Activated T-cell treated with anti-CD3 and anti-CD28 coated beads for 48 hours (primary cell): ENCODE results near the gene TAF6L.
"Not testable (repeated sequence)": the region's sequence is repeated elsewhere in the genome, so short reads cannot be mapped to it uniquely, and the experiment has no call there.

ENCODE experiments used
- DNase-seq: peaks from one replicate; pipeline ENCODE4 v3.0.0-alpha.2; 2020; ENCODE audit warnings: low read depth

TAF6L gene, protein sequence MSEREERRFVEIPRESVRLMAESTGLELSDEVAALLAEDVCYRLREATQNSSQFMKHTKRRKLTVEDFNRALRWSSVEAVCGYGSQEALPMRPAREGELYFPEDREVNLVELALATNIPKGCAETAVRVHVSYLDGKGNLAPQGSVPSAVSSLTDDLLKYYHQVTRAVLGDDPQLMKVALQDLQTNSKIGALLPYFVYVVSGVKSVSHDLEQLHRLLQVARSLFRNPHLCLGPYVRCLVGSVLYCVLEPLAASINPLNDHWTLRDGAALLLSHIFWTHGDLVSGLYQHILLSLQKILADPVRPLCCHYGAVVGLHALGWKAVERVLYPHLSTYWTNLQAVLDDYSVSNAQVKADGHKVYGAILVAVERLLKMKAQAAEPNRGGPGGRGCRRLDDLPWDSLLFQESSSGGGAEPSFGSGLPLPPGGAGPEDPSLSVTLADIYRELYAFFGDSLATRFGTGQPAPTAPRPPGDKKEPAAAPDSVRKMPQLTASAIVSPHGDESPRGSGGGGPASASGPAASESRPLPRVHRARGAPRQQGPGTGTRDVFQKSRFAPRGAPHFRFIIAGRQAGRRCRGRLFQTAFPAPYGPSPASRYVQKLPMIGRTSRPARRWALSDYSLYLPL

DNA sequence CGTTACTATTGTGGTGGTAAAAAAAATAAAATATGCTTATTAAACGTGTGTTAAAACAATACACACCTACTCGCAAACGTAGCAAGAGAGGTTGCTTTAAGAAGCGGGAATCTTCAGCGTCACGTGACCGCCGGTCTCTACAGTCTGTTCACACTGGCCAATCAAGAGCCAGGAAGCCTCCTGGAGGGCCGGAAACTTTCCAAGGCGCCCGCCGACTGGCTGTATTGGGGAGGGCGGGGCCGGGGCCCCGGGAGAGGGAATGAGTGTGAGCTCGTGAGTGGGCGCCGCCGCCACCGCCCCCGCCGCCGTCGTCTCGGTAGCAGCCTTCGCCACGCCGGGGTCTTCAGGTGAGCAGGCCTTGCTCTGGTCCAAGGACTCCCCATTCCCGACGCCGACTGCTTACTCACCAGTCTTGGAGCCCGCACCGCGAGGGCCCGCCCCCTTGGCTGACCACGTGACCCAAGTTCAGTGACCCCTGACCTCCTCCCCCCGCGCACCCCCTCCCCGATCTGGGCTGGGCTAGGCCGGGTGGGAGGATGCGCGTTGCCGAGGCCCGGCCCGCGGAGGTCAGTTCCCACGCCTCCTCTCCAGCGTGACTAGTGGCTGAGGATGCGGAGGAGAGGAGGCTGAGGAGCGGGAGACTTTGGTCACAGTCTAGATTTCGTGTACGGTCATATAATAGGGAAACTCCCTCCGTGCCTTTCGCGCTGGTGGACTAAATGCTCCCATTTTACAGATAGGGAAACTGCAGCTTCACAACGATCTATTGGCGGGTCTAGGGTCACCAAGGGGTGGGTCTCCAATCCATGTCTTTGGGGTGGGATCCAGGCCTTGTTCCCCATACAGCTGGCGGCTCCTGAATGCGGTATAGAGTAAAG lies at the start of gene TAF6L:
Gene TAF6L, plus strand, starts transcription at position 253 of the 878 bp plus-strand sequence. CDS start 4,388 bp downstream, outside the sequence.
- peak; percentile 96 for DNase-seq

GRCh38 chr11:62721994-62722393 lies 49.2 kb upstream of the TAF6L start:
- no peak for DNase-seq

- no peak for DNase-seq
Measured at GRCh38 chr11:62724171-62724570, 47.0 kb upstream of the TAF6L start.

DNA sequence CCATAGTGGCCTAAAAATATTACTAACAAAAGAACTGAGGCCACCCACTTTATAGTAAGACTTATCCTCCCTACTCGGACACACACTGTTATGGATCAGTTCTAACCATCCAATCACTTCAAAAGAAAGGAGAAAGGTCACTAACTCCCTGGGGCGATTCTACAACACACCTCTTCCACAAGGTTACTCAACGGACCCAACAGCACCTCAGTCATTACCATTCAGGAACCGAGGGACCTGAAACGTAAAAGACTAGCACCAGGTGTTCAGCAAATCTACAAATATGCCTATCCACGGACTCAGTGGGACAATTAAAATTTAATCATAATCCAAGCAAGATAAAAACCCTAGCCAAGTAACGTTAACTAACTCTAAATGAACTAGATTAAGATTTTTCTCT lies 45.5 kb upstream of the TAF6L start:
- DNase-seq = no peak

DNA sequence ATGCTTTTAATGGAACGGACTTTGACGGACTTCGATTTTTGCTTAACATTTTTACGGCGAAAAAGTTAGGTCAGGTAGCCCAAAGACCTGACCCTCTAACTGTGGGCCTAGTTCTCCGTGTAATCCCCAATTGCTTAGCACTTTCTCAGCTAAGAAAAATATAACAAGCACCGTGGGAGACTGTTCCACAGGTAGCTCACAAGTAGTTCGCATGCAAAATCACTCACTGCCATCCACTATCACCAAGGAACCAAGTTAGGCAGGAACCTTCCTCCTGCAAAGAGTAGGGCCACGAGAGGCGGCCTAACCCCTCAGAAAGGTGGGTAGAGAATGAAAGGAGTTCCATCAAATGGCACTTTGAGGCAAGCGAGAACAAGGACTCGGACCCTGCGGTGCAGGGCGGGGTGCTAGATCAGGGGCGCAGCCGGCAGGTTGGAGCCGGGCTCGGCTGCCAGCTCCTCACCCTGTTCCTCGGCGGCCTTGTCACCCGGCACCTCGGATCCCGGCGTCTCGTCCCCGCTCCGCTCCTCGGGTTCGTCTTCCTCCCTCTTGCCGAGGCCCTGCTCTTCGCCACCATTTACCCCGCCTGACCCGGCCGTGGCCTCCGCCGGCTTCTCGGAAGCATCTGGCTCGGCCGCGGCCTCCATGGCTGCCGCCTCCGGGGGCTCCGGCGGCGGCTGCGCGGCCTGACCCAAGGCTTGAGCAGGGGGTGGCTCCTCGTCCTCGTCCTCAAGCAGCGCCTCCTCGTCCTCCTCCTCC lies 44.9 kb upstream of the TAF6L start:
- peak; percentile 12 for DNase-seq

- DNase-seq = no peak
Measured at GRCh38 chr11:62726915-62727164, 44.4 kb upstream of the TAF6L start.

DNA sequence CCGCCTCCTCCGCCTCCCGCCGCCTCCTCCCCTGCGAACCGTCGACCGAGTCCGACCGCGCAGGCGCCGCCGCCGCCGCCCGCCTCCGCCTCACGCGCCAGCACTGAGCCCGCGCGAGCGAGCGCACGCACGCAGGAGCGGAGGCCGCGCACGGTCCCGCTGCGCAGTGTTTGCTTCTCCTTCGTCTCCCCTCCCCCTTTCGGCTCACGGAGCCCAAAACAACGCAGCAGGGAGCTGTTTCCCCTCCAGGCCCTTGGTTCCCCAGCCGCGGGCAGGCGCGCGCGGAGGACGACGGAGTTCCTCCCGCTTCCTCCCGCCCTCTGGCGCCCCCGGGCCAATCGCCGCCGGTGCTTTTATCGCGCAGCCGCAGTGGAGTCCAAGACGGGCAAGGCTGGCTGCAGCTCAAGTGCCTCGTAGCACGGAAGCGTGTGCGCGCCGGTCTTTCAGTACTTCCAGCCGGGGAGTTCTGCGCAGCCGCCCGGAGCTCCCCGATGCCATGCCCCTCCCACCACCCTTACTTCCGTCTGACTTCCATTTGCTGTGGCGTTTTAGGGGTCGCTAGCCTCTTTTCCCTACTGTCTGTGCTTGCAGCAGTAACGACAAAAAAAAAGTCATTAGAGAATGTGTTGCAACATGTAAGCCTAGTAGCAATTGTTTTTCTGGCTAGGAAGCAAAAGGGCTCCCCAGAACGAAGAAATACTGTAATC lies 43.9 kb upstream of the TAF6L start, which contains the start of gene HNRNPUL2:
Gene HNRNPUL2, minus strand, starts transcription at position 293 of the 707 bp plus-strand sequence. CDS start 301 bp downstream, outside the sequence.
- peak; percentile 99 for DNase-seq

GRCh38 chr11:62727872-62728170 lies 43.4 kb upstream of the TAF6L start:
- peak; percentile 74 for DNase-seq

- DNase-seq = peak; percentile 76
Measured at GRCh38 chr11:62728171-62728988, 42.8 kb upstream of the TAF6L start, which contains the start of gene TTC9C. Gene TTC9C, plus strand, starts transcription at chr11:62728486. Its CDS starts 363 bp downstream, at chr11:62728849.

GRCh38 chr11:62730076-62730475 lies 41.1 kb upstream of the TAF6L start:
- not testable (repeated sequence) for DNase-seq

DNA sequence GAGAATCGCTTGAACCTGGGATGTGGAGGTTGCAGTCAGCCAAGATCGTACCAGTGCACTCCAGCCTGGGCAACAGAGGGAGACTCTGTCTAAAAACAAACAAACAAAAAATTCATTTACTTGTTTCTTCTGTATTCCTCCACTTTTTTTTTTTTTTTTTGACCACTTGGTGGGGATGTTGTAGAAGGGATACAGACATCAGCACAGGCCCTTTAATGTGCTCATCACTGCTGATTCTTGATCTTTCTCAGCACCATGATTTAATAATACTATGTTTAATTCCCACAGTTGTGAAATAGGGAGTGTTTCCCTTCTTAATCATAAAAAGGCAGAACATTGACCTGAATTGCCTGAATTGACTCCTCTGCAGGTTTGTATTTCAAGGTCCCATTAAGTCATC lies 38.4 kb upstream of the TAF6L start:
- DNase-seq = no peak

DNA sequence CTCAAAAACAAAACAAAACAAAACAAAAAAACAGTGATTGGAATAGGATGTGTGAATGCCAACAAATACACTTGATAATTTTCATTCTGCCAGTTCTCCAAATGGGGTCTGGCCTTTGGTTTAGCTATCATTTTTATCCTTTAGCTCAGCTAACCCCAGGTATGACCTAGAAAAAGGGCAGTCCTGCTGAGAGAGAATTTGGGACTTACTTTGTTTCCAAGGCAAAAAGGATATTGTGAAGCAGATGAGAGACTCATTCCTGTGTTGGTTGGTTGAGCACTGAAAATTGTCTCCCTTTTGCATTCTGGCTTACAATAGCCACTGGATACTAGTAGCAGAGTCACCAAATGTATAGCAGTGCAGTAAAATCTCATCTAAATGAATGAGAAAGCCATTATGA lies 34.0 kb upstream of the TAF6L start:
- no peak for DNase-seq

- DNase-seq = no peak
Measured at GRCh38 chr11:62747475-62748160, 23.6 kb upstream of the TAF6L start.

GRCh38 chr11:62749931-62750330 lies 21.3 kb upstream of the TAF6L start:
- DNase-seq = not testable (repeated sequence)

DNA sequence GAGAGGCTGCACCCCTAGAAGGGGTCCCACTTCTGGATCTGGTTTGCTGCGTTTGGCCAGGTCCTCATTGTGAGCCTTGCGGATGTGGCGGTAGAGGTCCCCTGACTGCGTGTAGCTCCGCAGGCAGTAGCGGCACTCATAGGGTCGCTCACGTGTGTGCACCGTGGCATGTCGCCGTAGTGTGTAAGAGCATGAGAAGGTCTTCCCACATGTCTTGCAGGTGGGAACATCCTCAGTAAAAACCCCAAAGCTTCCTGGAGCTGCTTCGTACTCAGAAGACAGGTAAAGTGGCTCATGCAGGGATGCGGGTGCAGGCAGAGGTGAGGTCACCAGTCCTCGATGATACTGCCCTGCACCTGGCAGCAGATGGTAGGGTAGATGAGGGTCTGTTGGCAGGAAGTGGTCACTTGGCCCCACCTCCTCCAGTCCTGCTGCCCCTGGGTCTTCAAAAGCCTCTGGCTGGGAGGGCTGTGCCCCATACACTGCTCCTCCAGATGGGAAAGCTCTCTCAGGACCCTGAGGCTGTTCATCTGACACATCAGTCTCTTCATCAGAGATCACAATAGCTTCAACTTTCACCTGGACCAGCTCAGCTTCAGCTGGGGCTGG lies 18.9 kb upstream of the TAF6L start:
- no peak for DNase-seq

GRCh38 chr11:62752994-62753735 lies 18.0 kb upstream of the TAF6L start:
- no peak for DNase-seq

DNA sequence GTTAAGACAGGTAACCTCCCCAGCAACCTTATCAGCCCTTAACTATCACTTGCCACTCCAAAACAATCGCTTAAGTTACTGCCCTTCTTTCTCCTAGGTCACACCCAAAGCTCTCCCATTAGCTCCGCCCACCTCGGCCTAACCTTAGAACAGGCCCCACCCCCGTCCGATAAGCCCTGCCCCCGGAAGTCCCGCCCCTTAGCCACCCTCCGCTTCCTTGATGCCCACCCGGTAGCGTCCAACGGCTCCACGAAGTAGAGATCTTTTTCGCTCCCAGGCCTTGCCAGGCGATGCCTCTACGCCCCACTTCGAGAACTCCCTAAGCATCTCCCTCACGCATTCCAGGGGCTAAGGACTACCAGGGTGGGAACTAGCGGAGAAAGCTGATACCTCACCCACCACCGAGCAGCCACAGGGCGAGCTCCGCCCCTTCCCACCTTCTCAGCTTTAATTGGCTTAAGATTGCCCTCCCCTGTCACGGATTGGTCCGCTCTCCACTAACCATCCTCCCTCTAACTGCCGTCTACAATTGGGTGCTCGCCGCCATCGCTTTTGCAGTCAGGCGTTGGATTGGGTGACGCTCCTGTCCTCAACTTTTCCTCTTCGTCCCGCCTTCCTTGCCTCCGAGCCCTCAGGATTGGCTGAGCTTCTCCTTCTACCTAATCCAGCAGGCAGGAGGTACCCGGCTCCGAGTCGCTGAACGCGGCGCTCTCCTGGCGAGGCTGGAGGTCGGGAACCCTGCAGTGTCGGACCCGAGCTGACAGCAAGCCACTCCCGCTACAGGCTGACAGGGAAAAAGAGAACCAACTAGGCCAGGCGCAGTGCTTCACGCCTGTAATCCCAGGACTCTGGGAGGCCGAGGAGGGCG lies 17.2 kb upstream of the TAF6L start, which contains the start of gene ZBTB3:
Gene ZBTB3, minus strand, starts transcription at position 425 of the 868 bp plus-strand sequence. CDS start 496 bp downstream, outside the sequence.
- peak; percentile 90 for DNase-seq
